Karpas-422 (cell line): ENCODE measurements around the gene PDHB. TPM values are rescaled to one million over a fixed set of nuclear protein-coding genes. Genes with fewer than 3 reads are reported as not detected.

Experiments
- DNase-seq: peaks from one replicate; pipeline ENCODE4 v3.0.0-alpha.2; 2015
- H2AFZ ChIP-seq: fragments of 200-600 bp; sonication (generic); 2 replicates; pipeline ENCODE4 v1.6.1; 2014; ENCODE audit warnings: antibody characterized with exemption, low read length, mixed read lengths
- H3K27ac ChIP-seq: fragments of 200-600 bp; sonication (generic); 2 replicates; pipeline ENCODE4 v1.5.1; 2014; ENCODE audit warnings: mild to moderate bottlenecking, low read length, moderate library complexity
- H3K27me3 ChIP-seq: fragments of 200-600 bp; sonication (generic); 2 replicates; pipeline ENCODE4 v1.6.1; 2014; ENCODE audit warnings: low read length, mixed read lengths
- H3K36me3 ChIP-seq: fragments of 200-600 bp; sonication (generic); 2 replicates; pipeline ENCODE4 v1.6.1; 2014; ENCODE audit warnings: low read length, mixed read lengths; ENCODE audit not compliant: insufficient read depth
- H3K4me1 ChIP-seq: fragments of 200-600 bp; sonication (generic); 2 replicates; pipeline ENCODE4 v1.6.1; 2014; ENCODE audit warnings: mild to moderate bottlenecking, low read length, mixed read lengths
- H3K4me2 ChIP-seq: fragments of 200-600 bp; sonication (generic); 2 replicates; pipeline ENCODE4 v1.6.1; 2014; ENCODE audit warnings: low read length, low read depth, mild to moderate bottlenecking; ENCODE audit not compliant: poor library complexity, severe bottlenecking
- H3K4me3 ChIP-seq: fragments of 200-600 bp; sonication (generic); 2 replicates; pipeline ENCODE4 v1.5.1; 2014; ENCODE audit warnings: mild to moderate bottlenecking, antibody characterized with exemption, low read length, mixed read lengths
- H3K79me2 ChIP-seq: fragments of 200-600 bp; sonication (generic); 2 replicates; pipeline ENCODE4 v1.6.1; 2014; ENCODE audit warnings: mild to moderate bottlenecking, low read length, mixed read lengths
- H3K9ac ChIP-seq: fragments of 200-600 bp; sonication (generic); 2 replicates; pipeline ENCODE4 v1.6.0; 2014; ENCODE audit warnings: low read length
- H3K9me2 ChIP-seq: fragments of 200-600 bp; sonication (generic), shearing (Covaris generic); replicated peaks from 2 replicates; pipeline ENCODE4 v1.6.0; 2014; ENCODE audit warnings: mild to moderate bottlenecking, low read length, moderate library complexity; ENCODE audit not compliant: insufficient read depth
- H3K9me3 ChIP-seq: fragments of 300-700, 200-600 bp; sonication (generic); 2 replicates; pipeline ENCODE4 v1.6.1; 2014; ENCODE audit warnings: low read length, mixed read lengths
- H4K20me1 ChIP-seq: fragments of 200-600 bp; sonication (generic); 2 replicates; pipeline ENCODE4 v1.6.1; 2014; ENCODE audit warnings: mild to moderate bottlenecking, antibody characterized with exemption, low read length, low read depth; ENCODE audit not compliant: insufficient read depth
- total RNA-seq: library from RNA; depleted of rRNA; stranded (reverse); fragments of >200 nt; shearing (Covaris generic); gene quantifications from 2 replicates; pipeline ENCODE4 v1.2.3, GENCODE V29; 2014; ENCODE audit warnings: low replicate concordance

PDHB gene
- total RNA-seq, 1 experiment from 2014 or later, result 61.6 TPM

DNA sequence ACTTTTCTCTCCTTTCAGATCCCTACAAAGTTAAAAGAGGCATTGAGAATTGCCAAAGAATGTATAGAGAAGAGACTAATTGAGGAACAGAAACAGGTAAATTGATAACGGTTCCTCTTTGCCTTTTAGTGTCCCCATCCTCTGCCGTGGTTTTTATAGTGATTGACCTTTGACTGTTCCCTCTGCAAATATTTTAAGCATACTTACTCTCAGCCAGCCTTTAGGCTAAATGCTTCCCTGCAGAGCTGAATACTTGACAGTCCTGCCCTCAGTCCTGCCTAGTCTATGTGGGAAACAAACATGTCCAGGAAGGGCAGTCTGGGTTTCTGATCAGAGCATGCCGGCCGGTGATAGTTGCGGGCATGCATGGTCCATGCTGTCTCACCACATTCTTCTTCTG, 24.7 kb downstream of the PDHB start:
- Histone ChIP-seq H3K27ac (peak overlapping the region; percentile 61), H3K4me3 (no peak overlapping the region), H3K4me2 (no peak overlapping the region), H2AFZ (no peak overlapping the region), H3K9ac (no peak overlapping the region), H3K9me2 (no peaks in the 10 kb centered on the region), H3K9me3 (no peaks in the 10 kb centered on the region), H3K4me1 (peaks cover 56% of the 10 kb centered on the region), H3K27me3 (no peaks in the 10 kb centered on the region), H3K79me2 (peaks cover 29% of the 10 kb centered on the region), H3K36me3 (peaks cover 70% of the 10 kb centered on the region), H4K20me1 (no peaks in the 10 kb centered on the region)
- no peak for DNase-seq

DNA sequence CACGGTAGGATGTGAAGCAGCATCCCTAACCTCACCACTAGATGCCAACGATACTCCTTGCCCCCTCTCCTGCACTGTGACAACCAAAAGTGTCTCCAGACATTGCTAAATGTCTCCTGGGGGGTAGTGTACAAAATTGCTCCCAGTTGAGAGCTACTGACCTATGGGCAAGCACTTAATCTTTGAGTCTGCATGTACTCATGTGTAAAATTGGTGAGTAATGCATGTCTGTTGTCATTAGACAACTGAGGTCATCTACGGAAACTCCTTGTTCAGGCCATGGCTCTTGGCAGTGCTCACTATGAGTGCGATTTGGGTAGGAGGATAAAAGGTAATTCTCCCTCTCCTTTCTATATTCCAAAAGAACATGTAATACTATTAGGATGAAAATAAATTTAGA, 29.2 kb downstream of the PDHB start:
- peaks cover 50% of the 10 kb centered on the region for H3K4me1 ChIP-seq
- no peaks in the 10 kb centered on the region for H3K9me3 ChIP-seq
- no peak for DNase-seq
- no peak overlapping the region for H2AFZ ChIP-seq
- 0 out of 2 replicates have a peak, but pooled peaks cover 3% of the 10 kb centered on the region for H4K20me1 ChIP-seq
- peaks cover 56% of the 10 kb centered on the region for H3K36me3 ChIP-seq
- H3K4me3 ChIP-seq, result no peak overlapping the region
- peaks cover 48% of the 10 kb centered on the region for H3K79me2 ChIP-seq
- no peak overlapping the region for H3K9ac ChIP-seq
- peak overlapping the region; percentile 45 for H3K27ac ChIP-seq
- H3K9me2 ChIP-seq, result no peaks in the 10 kb centered on the region
- no peak overlapping the region for H3K4me2 ChIP-seq
- no peaks in the 10 kb centered on the region for H3K27me3 ChIP-seq

DNA sequence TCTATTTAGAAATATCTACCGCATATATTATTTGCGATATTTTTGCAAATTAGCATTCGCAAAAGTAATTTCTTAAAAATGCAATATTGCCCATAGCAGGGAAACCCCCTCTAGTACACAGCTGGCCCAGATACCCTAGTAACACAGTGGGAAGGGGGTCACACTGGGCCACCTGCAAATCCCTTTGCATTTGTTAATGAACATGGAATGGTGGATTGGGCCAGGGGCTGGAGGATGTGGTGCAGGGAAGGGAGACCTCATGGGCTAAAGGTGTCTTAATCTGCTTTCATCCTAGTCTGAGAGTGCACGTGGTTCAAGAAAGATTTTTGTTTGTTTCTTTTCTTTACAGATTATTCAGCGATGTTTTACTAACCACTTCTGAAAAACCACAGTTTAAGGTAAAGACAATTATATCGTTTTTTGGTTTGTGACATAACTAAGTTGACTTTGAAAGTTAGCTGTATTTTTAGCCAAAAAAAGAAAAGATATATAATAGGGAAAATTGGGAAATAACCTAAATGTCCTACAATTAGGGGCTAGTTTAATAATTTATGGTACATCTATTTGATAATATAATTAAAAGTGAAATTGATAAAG, 30.0 kb downstream of the PDHB start:
- H3K9ac ChIP-seq, result no peak overlapping the region
- H3K36me3 ChIP-seq, result peaks cover 48% of the 10 kb centered on the region

DNA sequence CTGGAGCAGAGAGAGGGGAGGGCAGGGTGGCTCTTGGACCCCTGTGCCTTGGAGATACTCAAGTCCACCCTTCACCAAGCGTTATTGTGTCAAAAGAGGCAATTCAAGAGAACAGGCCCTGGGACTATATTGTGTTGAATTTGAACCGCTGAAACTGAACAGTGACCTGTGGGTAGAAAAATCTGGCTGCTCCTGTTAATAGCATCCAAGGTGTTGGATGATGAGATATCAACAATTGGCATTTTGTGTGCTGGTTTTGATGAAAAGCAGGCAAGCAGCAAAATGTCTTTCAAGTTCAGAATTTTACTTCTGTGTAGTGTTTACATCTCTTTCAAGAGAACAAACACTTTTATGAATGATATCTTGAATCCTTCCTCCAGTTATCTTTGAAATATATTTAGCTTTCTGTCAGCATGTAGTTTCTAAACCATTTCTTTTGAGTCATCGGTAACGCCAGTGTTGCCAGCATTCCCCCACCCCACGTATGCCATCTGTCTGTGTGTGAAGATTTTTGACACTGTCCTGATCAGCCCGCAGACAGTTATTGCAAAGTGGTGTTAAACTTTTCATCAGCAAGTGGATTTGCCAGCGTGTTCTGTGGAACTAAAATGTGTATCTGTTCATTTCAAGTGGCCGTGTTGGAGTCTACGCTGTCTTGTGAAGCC, 34.8 kb downstream of the PDHB start:
- Histone ChIP-seq H4K20me1 (peaks cover 9% of the 10 kb centered on the region; the same call in 1 of the 2 replicates), H3K27ac (peak overlapping the region; percentile 29), H3K4me3 (no peak overlapping the region), H3K9me3 (no peaks in the 10 kb centered on the region), H2AFZ (no peak overlapping the region), H3K36me3 (peaks cover 56% of the 10 kb centered on the region), H3K79me2 (peaks cover 57% of the 10 kb centered on the region), H3K4me2 (no peak overlapping the region), H3K4me1 (peaks cover 55% of the 10 kb centered on the region), H3K27me3 (no peaks in the 10 kb centered on the region), H3K9ac (no peak overlapping the region), H3K9me2 (no peaks in the 10 kb centered on the region)
- no peak for DNase-seq

More for the DNA sequence above, 30.0 kb downstream of the PDHB start:
- H3K27ac ChIP-seq, result peak overlapping the region; percentile 36
- no peaks in the 10 kb centered on the region for H3K9me3 ChIP-seq
- H2AFZ ChIP-seq, result no peak overlapping the region
- peaks cover 50% of the 10 kb centered on the region for H3K4me1 ChIP-seq
- H3K27me3 ChIP-seq, result no peaks in the 10 kb centered on the region
- no peak overlapping the region for H3K4me2 ChIP-seq
- DNase-seq, result no peak
- H4K20me1 ChIP-seq, result peaks cover 3% of the 10 kb centered on the region; the same call in 1 of the 2 replicates
- no peaks in the 10 kb centered on the region for H3K9me2 ChIP-seq
- no peak overlapping the region for H3K4me3 ChIP-seq
- peaks cover 45% of the 10 kb centered on the region for H3K79me2 ChIP-seq

DNA sequence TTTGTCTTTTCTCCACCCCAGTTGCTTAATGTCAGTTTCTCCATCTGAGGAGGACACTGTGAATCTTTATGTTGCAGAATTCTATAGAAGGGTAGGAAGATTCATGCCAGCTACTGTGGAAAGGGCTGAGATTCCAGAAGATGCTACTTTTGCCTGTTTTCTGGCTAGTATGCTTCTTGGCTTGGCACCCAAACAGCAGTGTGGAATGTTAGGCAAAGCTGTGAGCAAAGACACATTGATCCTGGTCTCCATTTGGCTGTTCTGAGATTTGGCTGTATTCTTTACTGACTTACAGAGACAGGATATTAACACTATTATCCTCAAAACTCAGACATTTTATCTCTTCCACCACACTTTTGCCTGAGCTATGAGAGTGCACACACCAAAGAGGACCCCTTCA, 39.3 kb downstream of the PDHB start:
- peaks cover 67% of the 10 kb centered on the region for H3K36me3 ChIP-seq

DNA sequence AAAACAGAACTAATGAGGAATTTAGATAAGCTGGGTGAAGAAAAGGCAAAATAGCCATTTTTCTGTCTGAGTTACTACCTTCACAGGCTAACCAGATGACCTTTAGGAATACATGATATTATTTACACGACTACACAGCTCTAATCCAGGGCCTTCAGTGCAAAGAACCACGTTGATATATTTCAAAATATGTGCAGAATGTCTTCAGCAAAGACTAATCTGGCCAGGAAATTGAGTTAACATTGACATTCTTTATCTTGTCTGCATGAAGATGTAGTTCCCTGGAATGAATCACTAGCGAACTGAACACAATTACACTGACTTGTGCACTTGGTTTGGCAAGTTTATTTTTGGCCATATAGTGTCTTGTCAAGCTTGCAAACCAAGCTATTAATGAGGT, 41.5 kb downstream of the PDHB start:
- no peaks in the 10 kb centered on the region for H3K9me2 ChIP-seq
- no peak overlapping the region for H3K4me3 ChIP-seq
- no peak overlapping the region for H3K4me2 ChIP-seq
- H3K9ac ChIP-seq, result no peak overlapping the region
- H3K36me3 ChIP-seq, result peaks cover 63% of the 10 kb centered on the region
- no peaks in the 10 kb centered on the region for H3K27me3 ChIP-seq
- H3K27ac ChIP-seq, result peak overlapping the region; percentile 63
- DNase-seq, result no peak
- peaks cover 50% of the 10 kb centered on the region for H3K4me1 ChIP-seq
- no peak overlapping the region for H2AFZ ChIP-seq
- no peaks in the 10 kb centered on the region for H3K9me3 ChIP-seq
- H4K20me1 ChIP-seq, result 0 out of 2 replicates have a peak, but pooled peaks cover 6% of the 10 kb centered on the region
- peaks cover 80% of the 10 kb centered on the region for H3K79me2 ChIP-seq

More for the DNA sequence above, 39.3 kb downstream of the PDHB start:
- Histone ChIP-seq H3K79me2 (peaks cover 65% of the 10 kb centered on the region), H3K9me3 (no peaks in the 10 kb centered on the region), H3K9me2 (no peaks in the 10 kb centered on the region), H3K27ac (peak overlapping the region; percentile 37), H3K9ac (no peak overlapping the region), H3K27me3 (no peaks in the 10 kb centered on the region), H3K4me3 (no peak overlapping the region), H3K4me1 (peaks cover 49% of the 10 kb centered on the region), H3K4me2 (no peak overlapping the region), H2AFZ (no peak overlapping the region), H4K20me1 (peaks cover 6% of the 10 kb centered on the region; the same call in 1 of the 2 replicates)
- DNase-seq, result no peak

DNA sequence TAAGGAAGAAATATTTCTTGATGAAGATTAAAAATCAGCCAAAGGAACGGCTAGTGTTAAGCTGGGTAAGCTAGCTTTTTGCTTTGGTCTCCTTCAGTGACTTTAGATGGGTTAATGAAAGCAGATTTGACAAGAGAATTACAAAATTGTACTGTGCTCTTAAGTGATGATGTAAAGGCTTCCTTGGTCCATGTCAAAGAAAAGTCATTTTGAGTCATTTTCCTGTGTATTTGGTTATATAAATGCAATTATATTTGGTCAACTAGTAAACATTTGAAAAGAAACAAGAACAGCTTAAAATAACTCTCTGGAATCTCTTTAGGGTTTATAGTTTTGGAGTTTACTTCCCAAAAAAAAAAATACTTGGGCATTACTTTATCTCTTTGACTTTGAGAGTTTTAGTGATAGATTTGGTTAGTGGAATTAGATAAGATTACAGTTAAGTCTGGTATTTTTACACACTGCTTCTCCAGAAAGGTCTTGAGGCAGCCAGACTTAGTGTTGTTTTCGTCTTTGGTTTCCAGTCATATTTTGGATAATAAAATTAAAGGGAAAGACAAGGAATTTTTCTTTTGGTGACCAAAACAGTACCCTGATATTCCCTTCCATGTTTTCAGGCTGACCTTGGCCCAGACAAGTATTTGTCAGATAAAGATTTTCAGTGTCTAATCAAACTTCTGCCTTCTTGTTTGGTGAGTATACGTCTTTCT, 42.3 kb downstream of the PDHB start:
- Histone ChIP-seq H3K4me3 (no peak overlapping the region), H2AFZ (no peak overlapping the region), H3K36me3 (peaks cover 58% of the 10 kb centered on the region), H3K9me2 (no peaks in the 10 kb centered on the region), H4K20me1 (peaks cover 6% of the 10 kb centered on the region; the same call in 1 of the 2 replicates), H3K79me2 (peaks cover 83% of the 10 kb centered on the region), H3K9me3 (no peaks in the 10 kb centered on the region), H3K4me1 (peaks cover 57% of the 10 kb centered on the region), H3K4me2 (no peak overlapping the region), H3K27me3 (no peaks in the 10 kb centered on the region), H3K27ac (peak overlapping the region; percentile 63), H3K9ac (no peak overlapping the region)
- no peak for DNase-seq

DNA sequence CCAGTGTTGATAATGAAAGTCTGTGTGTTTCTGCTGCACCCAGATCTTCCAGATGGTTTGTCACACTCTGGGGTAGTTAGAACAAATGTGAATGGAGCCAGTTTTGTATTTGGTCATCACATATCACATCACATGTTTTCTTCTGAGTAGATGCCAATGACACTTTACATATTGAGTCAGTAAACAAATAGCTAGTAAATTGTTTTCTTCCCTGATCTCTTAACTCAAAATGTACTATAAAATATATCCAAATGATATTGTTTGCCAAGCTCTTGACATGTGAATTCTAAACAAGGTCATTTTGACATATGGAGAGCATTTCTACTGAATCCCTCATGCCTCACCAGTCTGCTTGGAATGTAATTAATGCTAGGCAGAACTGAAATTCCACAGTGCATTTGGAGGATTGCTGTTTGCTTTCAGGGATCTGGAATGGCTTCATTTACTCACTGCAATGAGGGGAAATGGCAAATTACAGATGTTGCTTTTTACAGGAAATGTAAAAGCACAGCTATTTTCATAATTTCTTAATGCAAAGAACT, 45.0 kb downstream of the PDHB start:
- Histone ChIP-seq H3K36me3 (peaks cover 44% of the 10 kb centered on the region), H3K9me3 (no peaks in the 10 kb centered on the region), H4K20me1 (peaks cover 24% of the 10 kb centered on the region), H3K9me2 (no peaks in the 10 kb centered on the region), H3K4me1 (peaks cover 84% of the 10 kb centered on the region), H3K9ac (peak overlapping the region; percentile 42; the same call in 1 of the 2 replicates), H2AFZ (no peak overlapping the region), H3K4me3 (peak overlapping the region; percentile 26; the same call in 1 of the 2 replicates), H3K27me3 (no peaks in the 10 kb centered on the region), H3K4me2 (peak overlapping the region; percentile 56), H3K79me2 (peaks cover 87% of the 10 kb centered on the region), H3K27ac (peak overlapping the region; percentile 95)
- DNase-seq, result no peak
